DND-41 (cell line): Measurements from ENCODE around the gene GALNT18.

ENCODE experiments used
- ATAC-seq: fragments of 200-7000 bp; cut with Tn5 transposase; 3 replicates; pipeline ENCODE4 v1.9.1; 2021; ENCODE audit warnings: low read depth; ENCODE audit not compliant: insufficient read depth
- DNase-seq: peaks from one replicate; pipeline ENCODE4 v3.0.0-alpha.2; 2020
- H2AFZ ChIP-seq: 2 replicates; pipeline ENCODE4 v1.6.0; 2012; ENCODE audit warnings: low read depth, low read length
- H3K27ac ChIP-seq: 2 replicates; pipeline ENCODE4 v1.5.1; 2012; ENCODE audit warnings: low read length, inconsistent platforms
- H3K27me3 ChIP-seq: fragments of 200-600 bp; sonication (generic); 2 replicates; pipeline ENCODE4 v1.6.0; 2012; ENCODE audit warnings: low read length, mild to moderate bottlenecking, inconsistent platforms; ENCODE audit not compliant: insufficient read depth, poor library complexity
- H3K36me3 ChIP-seq: 2 replicates; pipeline ENCODE4 v1.5.1; 2012; ENCODE audit warnings: low read length, inconsistent platforms; ENCODE audit not compliant: insufficient read depth
- H3K4me1 ChIP-seq: 2 replicates; pipeline ENCODE4 v1.5.1; 2012; ENCODE audit warnings: mild to moderate bottlenecking, low read length; ENCODE audit not compliant: insufficient read depth
- H3K4me2 ChIP-seq: 2 replicates; pipeline ENCODE4 v1.6.0; 2012; ENCODE audit warnings: mild to moderate bottlenecking, moderate library complexity, low read length, inconsistent platforms; ENCODE audit not compliant: insufficient read depth
- H3K4me3 ChIP-seq, 2 experiments: fragments of 200-600 bp in 1 of 2; shearing (Covaris generic) in 1 of 2; 2 replicates each; pipeline ENCODE4 v1.5.1; 2012 to 2016; ENCODE audit warnings: inconsistent platforms in 2 of 2, low read length in 2 of 2, mild to moderate bottlenecking in 2 of 2, low read depth in 1 of 2, moderate library complexity in 1 of 2
- H3K79me2 ChIP-seq: 2 replicates; pipeline ENCODE4 v1.6.0; 2012; ENCODE audit warnings: low read length, inconsistent platforms; ENCODE audit not compliant: insufficient read depth
- H3K9ac ChIP-seq: 2 replicates; pipeline ENCODE4 v1.6.0; 2012; ENCODE audit warnings: low read depth, mild to moderate bottlenecking, inconsistent platforms, low read length, moderate library complexity
- H3K9me3 ChIP-seq: 2 replicates; pipeline ENCODE4 v1.5.1; 2012; ENCODE audit warnings: low read length, moderate library complexity, mild to moderate bottlenecking, inconsistent platforms; ENCODE audit not compliant: insufficient read depth, severe bottlenecking
- H4K20me1 ChIP-seq: 2 replicates; pipeline ENCODE4 v1.6.0; 2012; ENCODE audit warnings: low read length; ENCODE audit not compliant: insufficient read depth
- EZH2 ChIP-seq: IDR thresholded peaks from 3 replicates; pipeline ENCODE4 v1.6.1; 2012; ENCODE audit warnings: borderline replicate concordance, low read depth, mild to moderate bottlenecking, moderate library complexity, low read length, inconsistent platforms; ENCODE audit not compliant: severe bottlenecking
- TF ChIP-seq, protein P1 (sequence below): IDR thresholded peaks from 2 replicates; pipeline ENCODE4 v1.5.1; 2012; ENCODE audit warnings: borderline replicate concordance, low read length, moderate library complexity, mild to moderate bottlenecking; ENCODE audit not compliant: poor library complexity, severe bottlenecking; ENCODE audit errors: extremely low read depth

GALNT18 gene

DNA sequence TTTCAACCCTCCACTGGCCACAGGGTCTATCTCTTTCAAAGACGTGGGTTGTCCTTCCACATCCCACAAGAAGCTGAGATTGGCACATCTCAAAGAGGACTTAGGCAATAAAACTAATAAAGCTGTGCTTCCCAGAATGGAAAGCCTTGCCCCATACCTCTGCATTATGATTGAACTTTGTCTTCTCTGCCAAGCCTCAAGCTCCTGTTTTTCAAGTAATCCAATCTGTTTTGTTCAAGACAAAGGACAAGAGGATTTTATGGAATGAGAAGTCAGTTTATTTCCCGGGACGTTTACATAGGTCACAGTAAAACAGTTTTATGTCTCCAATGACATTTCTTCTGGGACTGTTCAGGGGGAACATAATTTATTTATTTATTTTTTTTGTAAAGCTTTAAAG, 108.4 kb downstream of the GALNT18 start:
- peaks cover 10% of the 10 kb centered on the region for H3K27me3 ChIP-seq
- no peak overlapping the region for H3K9ac ChIP-seq
- no peaks in the 10 kb centered on the region for H3K79me2 ChIP-seq
- TF ChIP-seq, protein P1, sequence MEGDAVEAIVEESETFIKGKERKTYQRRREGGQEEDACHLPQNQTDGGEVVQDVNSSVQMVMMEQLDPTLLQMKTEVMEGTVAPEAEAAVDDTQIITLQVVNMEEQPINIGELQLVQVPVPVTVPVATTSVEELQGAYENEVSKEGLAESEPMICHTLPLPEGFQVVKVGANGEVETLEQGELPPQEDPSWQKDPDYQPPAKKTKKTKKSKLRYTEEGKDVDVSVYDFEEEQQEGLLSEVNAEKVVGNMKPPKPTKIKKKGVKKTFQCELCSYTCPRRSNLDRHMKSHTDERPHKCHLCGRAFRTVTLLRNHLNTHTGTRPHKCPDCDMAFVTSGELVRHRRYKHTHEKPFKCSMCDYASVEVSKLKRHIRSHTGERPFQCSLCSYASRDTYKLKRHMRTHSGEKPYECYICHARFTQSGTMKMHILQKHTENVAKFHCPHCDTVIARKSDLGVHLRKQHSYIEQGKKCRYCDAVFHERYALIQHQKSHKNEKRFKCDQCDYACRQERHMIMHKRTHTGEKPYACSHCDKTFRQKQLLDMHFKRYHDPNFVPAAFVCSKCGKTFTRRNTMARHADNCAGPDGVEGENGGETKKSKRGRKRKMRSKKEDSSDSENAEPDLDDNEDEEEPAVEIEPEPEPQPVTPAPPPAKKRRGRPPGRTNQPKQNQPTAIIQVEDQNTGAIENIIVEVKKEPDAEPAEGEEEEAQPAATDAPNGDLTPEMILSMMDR = no peak
- TF ChIP-seq EZH2 = no peak
- no peaks in the 10 kb centered on the region for H3K9me3 ChIP-seq
- H3K4me1 ChIP-seq = no peaks in the 10 kb centered on the region
- no peak overlapping the region for H3K4me2 ChIP-seq
- H3K27ac ChIP-seq = no peak overlapping the region
- no peak for DNase-seq
- no peaks in the 10 kb centered on the region for H4K20me1 ChIP-seq
- H2AFZ ChIP-seq = no peak overlapping the region
- H3K4me3 ChIP-seq = no peak overlapping the region
- H3K36me3 ChIP-seq = no peaks in the 10 kb centered on the region
- ATAC-seq = no peak

DNA sequence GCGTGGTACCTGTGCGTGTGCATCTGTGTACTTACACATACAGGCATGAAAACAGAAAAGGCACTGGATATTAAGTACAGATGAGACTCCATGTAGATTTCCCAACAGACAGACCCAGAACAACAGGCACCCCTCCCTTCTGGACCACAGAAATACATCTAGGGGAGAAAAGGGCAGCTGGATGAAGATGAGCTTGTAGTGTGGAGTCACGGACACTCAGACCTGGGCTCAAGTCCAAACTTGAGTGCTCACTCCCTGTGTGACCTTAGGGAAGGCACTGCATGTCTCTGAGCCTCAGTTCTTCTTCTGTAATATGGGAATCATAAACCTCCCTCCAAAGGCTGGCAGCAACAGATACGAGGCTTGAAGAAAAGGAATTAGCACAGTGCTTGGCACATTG, 108.9 kb downstream of the GALNT18 start:
- Histone ChIP-seq H3K79me2 (no peaks in the 10 kb centered on the region), H4K20me1 (no peaks in the 10 kb centered on the region), H3K36me3 (no peaks in the 10 kb centered on the region), H3K4me3 (no peak overlapping the region), H3K4me2 (no peak overlapping the region), H3K27me3 (peaks cover 10% of the 10 kb centered on the region), H3K9ac (no peak overlapping the region), H3K4me1 (no peaks in the 10 kb centered on the region), H2AFZ (no peak overlapping the region), H3K9me3 (no peaks in the 10 kb centered on the region), H3K27ac (no peak overlapping the region)
- no peak for TF ChIP-seq EZH2
- TF ChIP-seq, protein P1 = no peak
- ATAC-seq = no peak
- no peak for DNase-seq

DNA sequence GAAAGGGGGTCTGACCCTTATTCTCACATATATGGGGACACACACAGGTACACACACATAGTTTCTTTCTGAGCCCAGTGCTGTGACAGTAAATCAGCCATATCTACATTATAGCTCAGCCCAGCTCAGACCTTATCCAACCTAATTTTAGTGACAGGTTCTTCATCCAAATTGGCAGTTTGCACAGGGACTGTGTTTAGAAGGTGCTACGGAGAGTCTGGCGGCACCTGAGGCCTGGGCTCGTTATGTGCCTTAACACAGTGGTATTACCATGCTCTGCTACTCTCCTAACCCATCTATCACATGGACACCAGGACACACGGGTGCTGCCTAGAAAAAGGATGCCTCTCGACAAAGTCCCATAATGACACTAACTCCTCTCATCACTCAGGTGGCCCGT, 109.3 kb downstream of the GALNT18 start:
- Histone ChIP-seq H3K36me3 (no peaks in the 10 kb centered on the region), H3K4me2 (no peak overlapping the region), H3K79me2 (no peaks in the 10 kb centered on the region), H3K4me3 (no peak overlapping the region), H3K9ac (no peak overlapping the region), H3K4me1 (no peaks in the 10 kb centered on the region), H4K20me1 (no peaks in the 10 kb centered on the region), H3K27ac (no peak overlapping the region), H3K9me3 (no peaks in the 10 kb centered on the region), H3K27me3 (peaks cover 10% of the 10 kb centered on the region), H2AFZ (no peak overlapping the region)
- no peak for DNase-seq
- TF ChIP-seq EZH2 = no peak
- TF ChIP-seq, protein P1 = no peak
- ATAC-seq = no peak

DNA sequence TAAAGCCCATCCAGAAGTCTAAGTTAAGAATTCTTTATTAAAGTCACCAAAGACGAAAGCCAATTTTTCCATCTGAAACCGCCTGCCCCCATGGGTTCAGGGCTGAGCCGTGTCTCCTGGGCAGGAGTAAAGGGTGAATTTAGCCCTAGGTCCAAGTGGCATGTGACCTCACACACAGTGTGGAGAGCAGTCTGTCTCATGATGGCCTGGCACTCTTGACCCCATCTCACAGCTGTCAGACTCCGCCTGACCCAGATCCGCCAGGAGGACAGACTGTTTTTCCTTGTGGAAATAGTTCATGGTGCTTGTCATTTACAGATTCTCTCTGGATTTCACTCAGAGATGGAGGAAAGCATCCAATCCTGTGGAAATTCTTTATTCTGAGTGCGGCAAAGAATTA, 109.7 kb downstream of the GALNT18 start:
- Histone ChIP-seq H3K79me2 (no peaks in the 10 kb centered on the region), H3K27ac (no peak overlapping the region)

More for the DNA sequence above, 109.7 kb downstream of the GALNT18 start:
- no peak overlapping the region for H3K4me3 ChIP-seq
- no peaks in the 10 kb centered on the region for H3K9me3 ChIP-seq
- H3K4me2 ChIP-seq = no peak overlapping the region
- H4K20me1 ChIP-seq = no peaks in the 10 kb centered on the region
- no peak overlapping the region for H3K9ac ChIP-seq
- no peak overlapping the region for H2AFZ ChIP-seq
- H3K27me3 ChIP-seq = peaks cover 10% of the 10 kb centered on the region
- TF ChIP-seq, protein P1 = no peak
- TF ChIP-seq EZH2 = no peak
- no peaks in the 10 kb centered on the region for H3K36me3 ChIP-seq
- DNase-seq (no peak), ATAC-seq (no peak)
- H3K4me1 ChIP-seq = no peaks in the 10 kb centered on the region
